Mucosa of descending colon (tissue), 3 donors: ENCODE measurements around the gene TXNL4B. TPM values are rescaled to one million over a fixed set of nuclear protein-coding genes. Genes with fewer than 3 reads are reported as not detected.
"Not testable (repeated sequence)": the region's sequence is repeated elsewhere in the genome, so short reads cannot be mapped to it uniquely, and the experiment has no call there.

Source experiments
- ATAC-seq: fragments of 200-7000 bp; cut with Tn5 transposase; one replicate; pipeline ENCODE4 v1.9.1; 2020; ENCODE audit warnings: mild to moderate bottlenecking, moderate library complexity
- DNase-seq, 3 donors: peaks; one replicate each; pipeline ENCODE4 v3.0.0-alpha.2; 2020
- H3K36me3 ChIP-seq: fragments of 200-600 bp; one replicate; pipeline ENCODE4 v1.8.0; 2021; ENCODE audit warnings: low read depth, mild to moderate bottlenecking
- H3K4me1 ChIP-seq: fragments of 200-600 bp; one replicate; pipeline ENCODE4 v1.8.0; 2021; ENCODE audit warnings: low read depth, mild to moderate bottlenecking
- H3K4me3 ChIP-seq: fragments of 200-600 bp; one replicate; pipeline ENCODE4 v1.8.0; 2021; ENCODE audit warnings: mild to moderate bottlenecking
- H3K9me3 ChIP-seq: fragments of 200-600 bp; one replicate; pipeline ENCODE4 v1.8.0; 2021; ENCODE audit warnings: mild to moderate bottlenecking
- intact Hi-C, 2 donors: fragments of 100-400 bp; cut with DNase I in 1 of 2; cut with micrococcal nuclease in 1 of 2; formaldehyde crosslinking; loops; one replicate each; pipeline versions ENCODE4 v1.11.0 to v1.11.1; 2022; cut with DNase I, micrococcal nuclease
- total RNA-seq, 3 donors: library from RNA; stranded (reverse); fragmentation: NEBNext Ultra II Directional in 2 of 3; extraction: Animal tissue kit (Norgen Biotek cat#: 25700) in 2 of 3; gene quantifications; one replicate each; pipeline versions ENCODE4 v1.2.1 to v1.2.4, GENCODE V29; 2021 to 2023
- TF ChIP-seq, protein P1 (sequence below): fragments of 200-600 bp; IDR thresholded peaks from one replicate; pipeline ENCODE4 v1.8.0; 2022; ENCODE audit warnings: antibody characterized with exemption, mild to moderate bottlenecking
- donor health status: DM: no; HTN: no; CAD: no; lungs with moderate emphysema.
- donor health status: DM: no; HTN: no; CAD: no.
- donor health status: DM: no; HTN: yes; CAD: no.

TXNL4B gene
- total RNA-seq, 3 donors from 2014 or later = 9.8 to 14.5 (median 12.0) TPM

DNA sequence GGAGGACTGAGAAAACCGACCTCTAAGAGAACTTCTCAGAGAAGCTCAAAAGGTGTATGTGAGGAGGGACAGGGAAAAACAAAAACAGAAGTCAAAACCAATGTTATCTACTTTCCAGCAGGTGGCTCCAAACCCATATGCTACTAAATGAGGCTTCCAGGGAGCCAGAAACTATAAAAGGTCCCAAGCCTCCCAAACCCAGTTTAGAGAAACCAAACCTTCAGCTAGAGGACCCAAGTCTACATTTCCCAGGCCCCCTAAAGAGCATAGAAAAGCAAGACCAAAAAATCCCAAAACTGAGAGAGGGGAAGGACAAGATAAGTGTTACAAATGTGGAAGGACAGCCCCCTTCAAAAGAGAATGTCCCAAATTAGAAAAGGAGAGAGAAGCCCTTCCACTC, 26.7 kb downstream of the TXNL4B start:
- Histone ChIP-seq H3K36me3 (no peaks in the 10 kb centered on the region), H3K4me3 (no peak overlapping the region), H3K4me1 (no peaks in the 10 kb centered on the region), H3K9me3 (no peaks in the 10 kb centered on the region)
- ATAC-seq = peak; percentile 63
- intact Hi-C loops = no loop called here
- TF ChIP-seq, protein P1, sequence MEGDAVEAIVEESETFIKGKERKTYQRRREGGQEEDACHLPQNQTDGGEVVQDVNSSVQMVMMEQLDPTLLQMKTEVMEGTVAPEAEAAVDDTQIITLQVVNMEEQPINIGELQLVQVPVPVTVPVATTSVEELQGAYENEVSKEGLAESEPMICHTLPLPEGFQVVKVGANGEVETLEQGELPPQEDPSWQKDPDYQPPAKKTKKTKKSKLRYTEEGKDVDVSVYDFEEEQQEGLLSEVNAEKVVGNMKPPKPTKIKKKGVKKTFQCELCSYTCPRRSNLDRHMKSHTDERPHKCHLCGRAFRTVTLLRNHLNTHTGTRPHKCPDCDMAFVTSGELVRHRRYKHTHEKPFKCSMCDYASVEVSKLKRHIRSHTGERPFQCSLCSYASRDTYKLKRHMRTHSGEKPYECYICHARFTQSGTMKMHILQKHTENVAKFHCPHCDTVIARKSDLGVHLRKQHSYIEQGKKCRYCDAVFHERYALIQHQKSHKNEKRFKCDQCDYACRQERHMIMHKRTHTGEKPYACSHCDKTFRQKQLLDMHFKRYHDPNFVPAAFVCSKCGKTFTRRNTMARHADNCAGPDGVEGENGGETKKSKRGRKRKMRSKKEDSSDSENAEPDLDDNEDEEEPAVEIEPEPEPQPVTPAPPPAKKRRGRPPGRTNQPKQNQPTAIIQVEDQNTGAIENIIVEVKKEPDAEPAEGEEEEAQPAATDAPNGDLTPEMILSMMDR = peak; percentile 15
- peak in 1 of 3 donors; percentile 7 for DNase-seq

DNA sequence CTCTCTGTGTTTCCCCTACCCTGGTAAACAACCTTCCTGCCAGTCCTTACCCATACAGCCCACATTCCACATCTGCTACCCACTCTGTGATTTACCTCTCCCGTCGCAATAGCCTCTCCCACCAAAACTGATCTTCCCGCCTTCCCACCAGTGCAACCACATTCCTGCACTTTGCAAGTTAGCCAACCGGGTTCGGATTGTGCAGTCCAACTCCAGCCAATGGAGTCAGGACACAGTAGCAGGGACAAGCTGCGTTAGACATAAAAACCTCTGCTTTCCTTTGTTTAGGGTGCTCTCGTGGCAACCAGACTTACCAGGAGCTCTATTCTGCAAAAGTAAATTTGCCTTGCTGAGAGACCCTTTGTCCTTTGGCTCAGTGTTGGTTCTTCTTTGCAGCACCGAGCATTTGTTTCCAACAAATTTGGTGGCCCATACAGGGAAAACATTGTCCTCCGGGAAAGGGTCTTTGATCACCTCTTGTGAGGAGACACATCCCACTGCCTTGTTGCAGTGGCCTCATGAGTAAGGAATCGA, 29.0 kb downstream of the TXNL4B start:
- intact Hi-C loops = no loop called here
- Histone ChIP-seq H3K4me1 (no peaks in the 10 kb centered on the region), H3K36me3 (no peaks in the 10 kb centered on the region), H3K4me3 (no peak overlapping the region), H3K9me3 (no peaks in the 10 kb centered on the region)
- no peak for DNase-seq
- ATAC-seq = no peak
- TF ChIP-seq, protein P1 = no peak

DNA sequence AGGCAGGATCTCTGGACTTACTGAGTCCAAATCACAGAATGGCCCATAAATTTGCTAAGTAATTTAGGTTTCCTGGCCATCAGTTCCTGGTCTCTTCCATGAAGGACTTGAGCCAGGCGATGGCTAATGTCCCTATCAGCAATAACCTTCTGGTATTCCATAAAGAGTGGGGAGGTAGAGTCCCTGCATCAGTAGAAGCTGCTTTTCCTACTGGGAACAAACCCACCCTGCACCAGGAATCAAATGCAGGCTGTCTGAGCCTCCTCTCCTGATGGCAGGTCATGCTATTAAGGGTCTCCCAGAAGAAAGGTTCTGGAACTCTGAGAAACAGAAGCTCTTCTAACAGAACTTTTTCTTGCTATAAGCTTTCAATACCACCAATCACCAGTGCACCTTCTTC, 31.9 kb downstream of the TXNL4B start:
- TF ChIP-seq, protein P1 = no peak
- Histone ChIP-seq H3K9me3 (no peaks in the 10 kb centered on the region), H3K4me1 (no peaks in the 10 kb centered on the region), H3K4me3 (no peak overlapping the region), H3K36me3 (no peaks in the 10 kb centered on the region)
- ATAC-seq (no peak), DNase-seq (no peak)
- intact Hi-C loops = no loop called here

DNA sequence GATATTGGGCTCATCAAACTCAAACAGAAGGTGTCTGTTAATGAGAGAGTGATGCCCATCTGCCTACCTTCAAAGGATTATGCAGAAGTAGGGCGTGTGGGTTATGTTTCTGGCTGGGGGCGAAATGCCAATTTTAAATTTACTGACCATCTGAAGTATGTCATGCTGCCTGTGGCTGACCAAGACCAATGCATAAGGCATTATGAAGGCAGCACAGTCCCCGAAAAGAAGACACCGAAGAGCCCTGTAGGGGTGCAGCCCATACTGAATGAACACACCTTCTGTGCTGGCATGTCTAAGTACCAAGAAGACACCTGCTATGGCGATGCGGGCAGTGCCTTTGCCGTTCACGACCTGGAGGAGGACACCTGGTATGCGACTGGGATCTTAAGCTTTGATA, 33.0 kb downstream of the TXNL4B start:
- DNase-seq = no peak
- intact Hi-C loops = no loop called here
- ATAC-seq = no peak
- no peak overlapping the region for H3K4me3 ChIP-seq
- no peaks in the 10 kb centered on the region for H3K9me3 ChIP-seq
- no peaks in the 10 kb centered on the region for H3K36me3 ChIP-seq
- no peaks in the 10 kb centered on the region for H3K4me1 ChIP-seq
- TF ChIP-seq, protein P1 = no peak

DNA sequence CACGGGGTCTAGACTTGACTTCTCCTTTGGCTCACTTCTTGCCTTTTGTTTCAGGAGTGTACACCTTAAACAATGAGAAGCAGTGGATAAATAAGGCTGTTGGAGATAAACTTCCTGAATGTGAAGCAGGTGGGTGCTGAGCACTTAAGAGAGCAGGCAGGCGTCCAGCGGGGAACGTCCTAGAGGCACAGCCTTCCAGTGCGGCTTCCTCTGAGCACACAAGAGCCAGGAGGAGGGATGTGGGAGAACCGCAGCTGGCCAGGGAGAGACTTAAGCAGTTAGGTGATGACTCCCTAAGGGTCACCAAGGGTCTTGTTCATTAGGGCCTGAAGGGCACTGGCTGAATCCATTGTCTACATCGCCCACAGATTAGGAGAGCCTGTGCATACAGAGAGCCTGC, 34.4 kb downstream of the TXNL4B start:
- H3K4me3 ChIP-seq, intact Hi-C loops, DNase-seq, H3K4me1 ChIP-seq, H3K36me3 ChIP-seq, H3K9me3 ChIP-seq: not testable (repeated sequence)
- peak; percentile 65 for ATAC-seq

DNA sequence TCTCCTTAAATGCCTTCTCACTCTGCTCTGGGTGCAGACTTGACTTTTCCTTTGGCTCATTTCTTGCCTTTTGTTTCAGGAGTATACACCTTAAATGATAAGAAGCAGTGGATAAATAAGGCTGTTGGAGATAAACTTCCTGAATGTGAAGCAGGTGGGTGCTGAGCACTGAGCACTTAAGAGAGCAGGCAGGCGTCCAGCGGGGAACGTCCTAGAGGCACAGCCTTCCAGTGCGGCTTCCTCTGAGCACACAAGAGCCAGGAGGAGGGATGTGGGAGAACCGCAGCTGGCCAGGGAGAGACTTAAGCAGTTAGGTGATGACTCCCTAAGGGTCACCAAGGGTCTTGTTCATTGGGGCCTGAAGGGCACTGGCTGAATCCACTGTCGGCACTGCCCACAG, 36.1 kb downstream of the TXNL4B start:
- intact Hi-C loops, H3K4me1 ChIP-seq, H3K36me3 ChIP-seq, DNase-seq, H3K4me3 ChIP-seq, H3K9me3 ChIP-seq: not testable (repeated sequence)
- peak; percentile 80 for ATAC-seq

DNA sequence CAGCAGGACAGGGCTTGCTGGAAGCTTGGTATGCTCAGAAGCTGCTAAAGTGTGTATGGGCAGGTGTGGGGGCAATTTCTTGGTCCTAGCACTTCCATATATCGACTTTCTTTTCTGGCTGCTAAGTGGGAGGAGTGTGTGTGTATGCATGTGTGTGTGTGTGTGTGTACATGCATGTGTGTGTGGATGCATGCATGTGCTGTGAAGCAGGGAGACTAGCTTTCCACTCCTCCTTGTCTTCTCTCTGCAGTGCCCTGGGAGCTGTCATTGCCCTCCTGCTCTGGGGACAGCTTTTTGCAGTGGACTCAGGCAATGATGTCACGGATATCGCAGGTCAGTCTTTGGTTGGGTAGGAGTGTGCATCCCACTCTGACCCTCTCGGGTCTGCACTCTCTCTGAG, 37.5 kb downstream of the TXNL4B start:
- ATAC-seq (no peak), DNase-seq (no peak)
- H3K4me1 ChIP-seq = no peaks in the 10 kb centered on the region
- no peak overlapping the region for H3K4me3 ChIP-seq
- intact Hi-C loops = no loop called here
- TF ChIP-seq, protein P1 = no peak
- H3K36me3 ChIP-seq = no peaks in the 10 kb centered on the region
- H3K9me3 ChIP-seq = no peaks in the 10 kb centered on the region

DNA sequence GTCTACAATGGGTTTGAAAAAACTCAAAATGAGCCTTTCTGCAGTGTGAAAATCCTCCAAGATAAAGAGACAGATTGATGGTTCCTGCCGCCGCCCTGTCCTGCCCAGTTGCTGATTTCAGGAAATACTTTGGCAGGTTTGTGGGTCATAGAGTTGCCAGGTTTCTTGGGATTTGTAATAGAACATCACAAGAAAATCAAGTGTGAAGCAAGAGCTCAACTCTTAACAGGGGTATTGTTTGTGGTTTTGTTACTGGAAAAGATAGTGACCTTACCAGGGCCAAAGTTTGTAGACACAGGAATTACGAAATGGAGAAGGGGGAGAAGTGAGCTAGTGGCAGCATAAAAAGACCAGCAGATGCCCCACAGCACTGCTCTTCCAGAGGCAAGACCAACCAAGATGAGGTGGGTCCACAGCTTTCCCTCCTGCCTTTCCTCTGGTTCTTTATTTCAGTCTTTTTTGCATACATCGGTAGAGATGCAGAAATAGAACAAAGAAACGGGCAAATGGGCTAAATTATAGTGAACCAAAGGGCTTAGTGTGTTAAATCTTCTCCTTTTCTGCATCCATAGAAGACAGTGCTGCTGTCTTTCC, 39.1 kb downstream of the TXNL4B start, which contains the start of gene HP:
TSS of gene HP (plus strand) at position 252 of the 594 bp plus-strand sequence. CDS start at position 400, 148 bp downstream.
- ATAC-seq, intact Hi-C loops, DNase-seq, H3K4me3 ChIP-seq, H3K9me3 ChIP-seq, H3K36me3 ChIP-seq, H3K4me1 ChIP-seq: not testable (repeated sequence)
